ENCODE data around the gene OSBPL9. TPM values are rescaled to one million over a fixed set of nuclear protein-coding genes. Genes with fewer than 3 reads are reported as not detected.
A peak's percentile ranks its signal among the peaks of the same experiment; 100 is the strongest.

The OSBPL9 gene
- total and polyA plus RNA-seq, 9 of the 15 experiments (the other 6 are each of a cell fraction or from before 2014, with no cell fraction given) = 43.9 to 217 (median 170) TPM

GRCh38 chr1:51578383-51579109 is 38.3 kb upstream of the OSBPL9 start (continued):
- TF ChIP-seq RBM14 (IDR thresholded peaks at IDR 0.05; ENCODE audit: borderline replicate concordance, insufficient read depth, low read depth, low read length) (no peak), KAT2B (IDR thresholded peaks at IDR 0.05; ENCODE audit: low read depth, low read length) (no peak), TCF7 (IDR thresholded peaks at IDR 0.05; ENCODE audit: borderline replicate concordance) (no peak), HLTF (IDR thresholded peaks at IDR 0.05) (no peak), NRF1 (conservative IDR thresholded peaks at IDR 0.05 in 1 of 2, IDR thresholded peaks at IDR 0.05 in 1 of 2) (0 out of 4 replicates have a peak, but pooled peaks of 1 of the 2 experiments have one; percentile 12), HSF4 (CRISPR knock-in tag; IDR thresholded peaks at IDR 0.05; ENCODE audit: borderline replicate concordance) (no peak), EGR1 (conservative IDR thresholded peaks at IDR 0.05) (no peak), TRIM28 (IDR thresholded peaks at IDR 0.05) (no peak), RBM17 (IDR thresholded peaks at IDR 0.05; ENCODE audit: borderline replicate concordance, low read depth, low read length) (no peak), ETV6 (IDR thresholded peaks at IDR 0.05; ENCODE audit: borderline replicate concordance in 1 of 2, low read depth in 2 of 2, low read length in 1 of 2) (peak in 1 of 2 experiments; percentile 35; a peak in 1 of 4 replicates), ETV6 (CRISPR knock-in tag; IDR thresholded peaks at IDR 0.05; ENCODE audit: borderline replicate concordance) (no peak), BDP1 (IDR thresholded peaks at IDR 0.05; ENCODE audit: insufficient read depth, insufficient read length) (no peak), ZNF551 (CRISPR knock-in tag; IDR thresholded peaks at IDR 0.05) (no peak), ZNF507 (tag; conservative IDR thresholded peaks at IDR 0.05) (no peak), ARID1B (IDR thresholded peaks at IDR 0.05) (no peak), POLR2AphosphoS2 (IDR thresholded peaks at IDR 0.05; ENCODE audit: low read length) (no peak), CHCHD3 (CRISPR knock-in tag; IDR thresholded peaks at IDR 0.05) (no peak), ELF1 (tag; IDR thresholded peaks at IDR 0.05) (0 out of 2 replicates have a peak, but pooled peaks have one; percentile 43), ZNF696 (CRISPR knock-in tag; conservative IDR thresholded peaks at IDR 0.05) (no peak), FOXK1 (CRISPR knock-in tag; IDR thresholded peaks at IDR 0.05; ENCODE audit: borderline replicate concordance) (no peak), HDAC3 (IDR thresholded peaks at IDR 0.05; ENCODE audit: borderline replicate concordance, partially characterized antibody) (no peak), PTTG1 (tag; IDR thresholded peaks at IDR 0.05; ENCODE audit: low read depth) (no peak), TEAD2 (tag; IDR thresholded peaks at IDR 0.05) (peak; percentile 8; the same call in 1 of the 2 replicates), RAD51 (IDR thresholded peaks at IDR 0.05; ENCODE audit: borderline replicate concordance, low read depth) (no peak), FOXA3 (CRISPR knock-in tag; conservative IDR thresholded peaks at IDR 0.05 in 1 of 2, IDR thresholded peaks at IDR 0.05 in 1 of 2) (no peak)
- TF ChIP-seq, protein P1, sequence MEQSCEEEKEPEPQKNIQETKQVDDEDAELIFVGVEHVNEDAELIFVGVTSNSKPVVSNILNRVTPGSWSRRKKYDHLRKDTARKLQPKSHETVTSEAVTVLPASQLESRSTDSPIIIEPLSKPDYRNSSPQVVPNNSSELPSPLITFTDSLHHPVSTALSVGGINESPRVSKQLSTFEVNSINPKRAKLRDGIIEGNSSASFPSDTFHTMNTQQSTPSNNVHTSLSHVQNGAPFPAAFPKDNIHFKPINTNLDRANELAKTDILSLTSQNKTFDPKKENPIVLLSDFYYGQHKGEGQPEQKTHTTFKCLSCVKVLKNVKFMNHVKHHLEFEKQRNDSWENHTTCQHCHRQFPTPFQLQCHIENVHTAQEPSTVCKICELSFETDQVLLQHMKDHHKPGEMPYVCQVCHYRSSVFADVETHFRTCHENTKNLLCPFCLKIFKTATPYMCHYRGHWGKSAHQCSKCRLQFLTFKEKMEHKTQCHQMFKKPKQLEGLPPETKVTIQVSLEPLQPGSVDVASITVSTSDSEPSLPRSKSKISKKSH (CRISPR knock-in tag; IDR thresholded peaks at IDR 0.05) = no peak
- TF ChIP-seq, protein P2, sequence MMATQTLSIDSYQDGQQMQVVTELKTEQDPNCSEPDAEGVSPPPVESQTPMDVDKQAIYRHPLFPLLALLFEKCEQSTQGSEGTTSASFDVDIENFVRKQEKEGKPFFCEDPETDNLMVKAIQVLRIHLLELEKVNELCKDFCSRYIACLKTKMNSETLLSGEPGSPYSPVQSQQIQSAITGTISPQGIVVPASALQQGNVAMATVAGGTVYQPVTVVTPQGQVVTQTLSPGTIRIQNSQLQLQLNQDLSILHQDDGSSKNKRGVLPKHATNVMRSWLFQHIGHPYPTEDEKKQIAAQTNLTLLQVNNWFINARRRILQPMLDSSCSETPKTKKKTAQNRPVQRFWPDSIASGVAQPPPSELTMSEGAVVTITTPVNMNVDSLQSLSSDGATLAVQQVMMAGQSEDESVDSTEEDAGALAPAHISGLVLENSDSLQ (IDR thresholded peaks at IDR 0.05) = 0 out of 2 replicates have a peak, but pooled peaks have one; percentile 22
- TF ChIP-seq, protein P3, sequence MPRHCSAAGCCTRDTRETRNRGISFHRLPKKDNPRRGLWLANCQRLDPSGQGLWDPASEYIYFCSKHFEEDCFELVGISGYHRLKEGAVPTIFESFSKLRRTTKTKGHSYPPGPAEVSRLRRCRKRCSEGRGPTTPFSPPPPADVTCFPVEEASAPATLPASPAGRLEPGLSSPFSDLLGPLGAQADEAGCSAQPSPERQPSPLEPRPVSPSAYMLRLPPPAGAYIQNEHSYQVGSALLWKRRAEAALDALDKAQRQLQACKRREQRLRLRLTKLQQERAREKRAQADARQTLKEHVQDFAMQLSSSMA (CRISPR knock-in tag; IDR thresholded peaks at IDR 0.05) = no peak
